ENCODE measurements around the gene MMAA.

DNA sequence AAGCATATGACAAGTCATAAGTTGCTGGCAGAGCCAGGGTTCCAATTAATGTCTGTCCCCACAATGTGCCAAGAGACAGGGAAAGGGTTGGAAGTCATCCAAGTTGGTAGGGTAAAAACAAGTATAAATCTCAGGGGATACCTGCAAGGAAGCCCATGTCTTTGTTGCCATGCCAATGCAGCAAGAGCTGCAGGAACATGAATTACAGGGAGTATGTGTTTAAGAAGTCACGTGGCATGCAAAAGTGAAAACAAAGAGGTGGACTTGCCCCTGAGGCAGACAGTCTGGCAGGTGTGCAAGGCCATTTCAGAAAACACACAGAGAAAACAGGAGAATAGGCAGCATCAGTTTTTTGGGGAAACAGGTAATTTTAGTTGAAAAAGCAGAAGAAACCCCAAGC, 90.2 kb downstream of the MMAA start:
- TF ChIP-seq CTCF (IDR thresholded peaks at IDR 0.05) (no peak), POLR2A (IDR thresholded peaks at IDR 0.05) (no peak)
